ENCODE measurements around the gene AURKAIP1.

The AURKAIP1 gene

DNA sequence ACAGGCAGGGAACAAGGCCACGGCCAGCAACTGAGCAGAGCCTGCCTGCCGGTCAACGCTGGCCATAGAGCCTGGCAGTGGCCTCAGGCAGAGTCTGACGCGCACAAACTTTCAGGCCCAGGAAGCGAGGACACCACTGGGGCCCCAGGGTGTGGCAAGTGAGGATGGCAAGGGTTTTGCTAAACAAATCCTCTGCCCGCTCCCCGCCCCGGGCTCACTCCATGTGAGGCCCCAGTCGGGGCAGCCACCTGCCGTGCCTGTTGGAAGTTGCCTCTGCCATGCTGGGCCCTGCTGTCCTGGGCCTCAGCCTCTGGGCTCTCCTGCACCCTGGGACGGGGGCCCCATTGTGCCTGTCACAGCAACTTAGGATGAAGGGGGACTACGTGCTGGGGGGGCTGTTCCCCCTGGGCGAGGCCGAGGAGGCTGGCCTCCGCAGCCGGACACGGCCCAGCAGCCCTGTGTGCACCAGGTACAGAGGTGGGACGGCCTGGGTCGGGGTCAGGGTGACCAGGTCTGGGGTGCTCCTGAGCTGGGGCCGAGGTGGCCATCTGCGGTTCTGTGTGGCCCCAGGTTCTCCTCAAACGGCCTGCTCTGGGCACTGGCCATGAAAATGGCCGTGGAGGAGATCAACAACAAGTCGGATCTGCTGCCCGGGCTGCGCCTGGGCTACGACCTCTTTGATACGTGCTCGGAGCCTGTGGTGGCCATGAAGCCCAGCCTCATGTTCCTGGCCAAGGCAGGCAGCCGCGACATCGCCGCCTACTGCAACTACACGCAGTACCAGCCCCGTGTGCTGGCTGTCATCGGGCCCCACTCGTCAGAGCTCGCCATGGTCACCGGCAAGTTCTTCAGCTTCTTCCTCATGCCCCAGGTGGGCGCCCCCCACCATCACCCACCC lies 43.7 kb downstream of the AURKAIP1 start, which contains the start of gene TAS1R3:
TSS of gene TAS1R3 (plus strand) at position 213 of the 898 bp plus-strand sequence. CDS start at position 279, 66 bp downstream.
- DNase-seq: no peak

DNA sequence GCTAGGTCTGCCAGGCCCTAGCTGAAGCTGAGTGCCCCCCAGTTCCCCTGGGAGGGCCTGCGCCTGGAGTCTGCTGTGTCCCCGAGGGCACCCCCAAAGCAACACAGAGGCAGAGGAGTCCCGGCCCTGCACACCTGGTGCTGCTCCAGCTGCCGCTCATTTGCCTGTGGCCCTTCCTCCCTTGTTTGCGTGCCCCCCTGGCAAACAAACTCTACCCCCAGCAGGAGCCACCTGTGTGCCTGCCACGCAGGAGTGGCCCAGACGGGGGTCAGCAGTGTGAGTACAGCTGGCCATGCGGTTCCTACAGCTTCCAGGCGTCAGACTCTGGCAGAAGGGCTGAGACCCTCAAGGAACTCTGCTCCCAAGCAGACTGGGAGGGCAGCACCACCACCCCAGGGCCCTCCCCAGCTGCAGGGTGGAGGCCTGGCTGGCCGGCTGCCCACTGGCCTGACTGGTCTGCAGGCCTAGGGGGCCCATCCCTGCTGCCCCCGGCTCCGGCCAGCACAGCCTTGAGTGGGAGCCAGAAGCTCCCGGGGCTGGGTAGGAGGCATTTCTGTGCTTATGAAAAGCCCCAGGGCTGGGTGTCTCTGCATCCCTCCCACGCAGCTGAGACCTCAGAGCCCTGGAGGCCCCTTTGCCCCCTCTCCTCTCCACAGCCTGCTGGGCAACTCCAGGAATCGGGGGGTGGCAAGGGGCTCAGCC lies 44.5 kb downstream of the AURKAIP1 start:
- no peak for DNase-seq

DNA sequence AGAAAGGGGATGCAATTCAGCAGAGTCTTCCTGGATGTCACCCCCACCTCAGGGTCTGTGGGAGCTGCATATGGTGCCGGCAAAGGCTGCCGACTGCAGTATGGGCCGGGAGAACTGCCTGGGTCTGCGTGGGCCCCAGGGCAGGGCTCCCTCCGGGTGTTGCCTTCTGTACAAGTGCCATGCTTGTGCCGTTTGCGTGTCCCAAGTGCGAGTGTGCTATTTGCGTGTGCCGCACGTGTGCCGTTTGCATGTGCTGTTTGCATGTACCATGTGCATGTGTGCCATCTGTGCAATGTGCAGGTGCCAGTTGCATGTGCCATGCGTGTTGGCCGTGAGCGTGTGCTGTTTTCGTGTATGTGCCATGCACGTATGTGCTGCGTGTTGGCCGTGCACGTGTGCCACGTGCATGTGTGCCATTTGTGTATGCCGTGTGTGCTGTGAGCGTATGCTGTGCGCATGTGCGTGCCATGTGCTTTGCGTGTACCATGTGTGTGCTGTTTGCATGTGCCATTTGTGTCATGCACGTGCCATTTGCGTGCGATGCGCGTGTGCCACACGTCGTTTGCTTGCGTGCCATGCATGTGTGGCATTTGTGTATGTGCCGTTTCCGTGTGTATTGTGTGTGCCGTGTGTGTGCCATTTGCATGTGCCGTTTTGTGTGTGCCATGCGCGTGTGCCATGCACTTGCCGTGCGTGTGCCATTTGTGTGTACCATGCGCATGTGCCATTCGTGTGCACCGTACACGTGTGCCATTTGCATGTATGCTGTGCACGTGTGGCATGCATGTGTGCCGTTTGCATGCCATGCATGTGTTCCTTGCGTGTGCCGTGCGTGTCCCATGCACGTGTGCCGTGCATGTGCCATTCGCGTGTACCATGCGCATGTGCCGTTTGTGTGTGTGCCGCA lies 45.5 kb downstream of the AURKAIP1 start:
- DNase-seq: no peak

DNA sequence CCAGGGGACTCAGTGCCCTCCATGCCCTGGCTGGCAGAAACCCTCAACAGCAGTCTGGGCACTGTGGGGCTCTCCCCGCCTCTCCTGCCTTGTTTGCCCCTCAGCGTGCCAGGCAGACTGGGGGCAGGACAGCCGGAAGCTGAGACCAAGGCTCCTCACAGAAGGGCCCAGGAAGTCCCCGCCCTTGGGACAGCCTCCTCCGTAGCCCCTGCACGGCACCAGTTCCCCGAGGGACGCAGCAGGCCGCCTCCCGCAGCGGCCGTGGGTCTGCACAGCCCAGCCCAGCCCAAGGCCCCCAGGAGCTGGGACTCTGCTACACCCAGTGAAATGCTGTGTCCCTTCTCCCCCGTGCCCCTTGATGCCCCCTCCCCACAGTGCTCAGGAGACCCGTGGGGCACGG lies 46.8 kb downstream of the AURKAIP1 start:
- DNase-seq: no peak

GRCh38 chr1:1327291-1327690 lies 47.7 kb downstream of the AURKAIP1 start:
- DNase-seq: no peak

GRCh38 chr1:1326075-1326605 lies 48.9 kb downstream of the AURKAIP1 start:
- DNase-seq: no peak

GRCh38 chr1:1325288-1326074 lies 49.5 kb downstream of the AURKAIP1 start:
- no peak for DNase-seq

DNA sequence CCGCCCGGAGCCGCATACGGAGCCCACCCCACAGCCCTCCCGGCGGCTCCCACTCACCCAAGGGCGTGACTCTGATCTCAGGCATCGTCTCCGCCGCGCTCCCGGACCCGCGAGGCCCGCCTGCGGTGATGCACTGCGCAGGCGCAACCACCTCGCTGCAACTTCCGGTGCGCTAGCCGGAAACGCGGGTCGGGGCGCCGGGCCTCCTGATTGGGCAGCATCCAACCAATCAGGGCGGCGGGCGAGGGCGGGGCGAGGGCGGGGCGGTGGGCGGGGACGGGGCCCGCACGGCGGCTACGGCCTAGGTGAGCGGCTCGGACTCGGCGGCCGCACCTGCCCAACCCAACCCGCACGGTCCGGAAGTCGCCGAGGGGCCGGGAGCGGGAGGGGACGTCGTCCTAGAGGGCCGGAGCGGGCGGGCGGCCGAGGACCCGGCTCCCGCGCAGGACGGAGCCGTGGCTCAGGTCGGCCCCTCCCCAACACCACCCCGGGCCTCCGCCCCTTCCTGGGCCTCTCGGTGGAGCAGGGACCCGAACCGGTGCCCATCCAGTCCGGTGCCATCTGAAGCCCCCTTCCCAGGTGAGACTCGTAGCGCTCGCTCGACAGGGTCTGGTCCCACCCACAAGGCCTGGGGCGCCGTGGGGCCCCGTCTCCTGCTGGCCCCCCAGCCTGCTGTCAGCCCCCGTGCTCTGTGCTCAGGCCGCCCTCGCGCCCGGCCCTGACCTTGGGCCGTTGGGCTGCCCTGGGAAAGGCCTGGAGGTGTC lies 50.3 kb downstream of the AURKAIP1 start, which contains the start of the genes CPTP and INTS11:
TSS of gene CPTP (plus strand) at position 279 of the 764 bp plus-strand sequence. CDS start 2,109 bp downstream, outside the sequence.
TSS of gene INTS11 (minus strand) at position 137 of the 764 bp plus-strand sequence. CDS start at position 85, 52 bp downstream.
- peak; percentile 59 to 91 for DNase-seq

DNA sequence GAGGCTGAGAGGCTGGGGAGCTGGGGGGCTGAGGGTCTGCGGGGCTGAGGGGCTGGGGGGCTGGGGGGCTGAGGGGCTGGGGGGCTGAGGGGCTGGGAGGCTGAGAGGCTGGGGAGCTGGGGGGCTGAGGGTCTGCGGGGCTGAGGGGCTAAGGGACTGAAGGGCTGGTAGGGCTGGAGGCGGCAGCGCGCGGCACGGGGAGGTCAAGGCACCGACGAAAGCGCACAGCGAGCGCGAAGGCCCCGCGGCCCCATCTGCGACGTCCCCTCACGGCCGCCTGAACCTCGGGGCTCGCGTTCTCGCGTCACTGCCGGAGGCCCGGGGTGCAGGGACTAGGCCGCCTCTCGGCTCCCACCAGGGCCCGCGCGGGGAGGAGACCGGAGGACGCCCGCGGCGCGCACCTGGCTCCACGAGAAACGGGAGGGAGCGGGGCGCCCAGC lies 50.9 kb downstream of the AURKAIP1 start:
- DNase-seq: no peak
